Stimulated activated CD8-positive, alpha-beta memory T cell treated with anti-CD3 and anti-CD28 coated beads, Interleukin-15, amount 100 ng/mL, for 24 hours (primary cell): Measurements from ENCODE around the gene TMEM132A.
"Not testable (repeated sequence)": the region's sequence is repeated elsewhere in the genome, so short reads cannot be mapped to it uniquely, and the experiment has no call there.

Experiments
- DNase-seq: peaks from one replicate; pipeline ENCODE4 v3.0.0-alpha.2; 2020; ENCODE audit warnings: low read depth

TMEM132A gene

DNA sequence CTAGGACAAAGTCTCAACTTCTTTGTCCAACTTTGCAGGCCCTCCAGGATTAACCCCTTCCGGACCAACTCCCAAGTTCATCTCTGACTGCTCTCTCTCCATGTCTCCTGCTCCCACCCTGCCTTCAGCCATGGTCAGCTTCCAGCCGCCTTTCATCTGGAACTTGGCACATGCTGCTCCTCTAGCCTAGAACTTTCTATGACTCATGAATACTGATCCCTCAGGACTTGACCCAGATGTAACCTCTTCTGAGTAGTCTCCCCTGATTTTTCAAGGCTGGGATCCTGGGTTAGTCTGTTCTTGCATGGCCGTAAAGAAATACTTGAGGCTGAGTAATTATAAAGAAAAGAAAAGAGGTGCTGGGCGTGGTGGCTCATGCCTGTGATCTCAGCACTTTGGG, 32.9 kb downstream of the TMEM132A start:
- no peak for DNase-seq

DNA sequence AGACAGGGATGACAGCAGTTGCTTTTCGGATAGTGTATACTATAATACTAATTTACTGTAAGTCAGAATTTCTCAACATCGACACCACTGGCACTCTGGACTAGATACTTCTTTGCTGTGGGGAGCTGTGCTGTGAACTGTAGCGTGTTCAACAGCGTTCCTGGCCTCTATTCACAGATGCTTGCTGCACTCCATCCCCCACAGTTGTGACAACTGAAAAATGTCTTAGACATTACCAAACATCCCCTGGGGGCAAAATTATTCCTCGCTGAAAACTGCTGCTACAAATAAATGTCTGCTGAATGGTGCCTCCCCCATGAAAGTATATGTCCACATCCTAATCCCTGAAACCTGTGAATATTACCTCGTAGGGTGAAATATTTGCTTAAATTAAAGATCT, 35.2 kb downstream of the TMEM132A start:
- DNase-seq: no peak

DNA sequence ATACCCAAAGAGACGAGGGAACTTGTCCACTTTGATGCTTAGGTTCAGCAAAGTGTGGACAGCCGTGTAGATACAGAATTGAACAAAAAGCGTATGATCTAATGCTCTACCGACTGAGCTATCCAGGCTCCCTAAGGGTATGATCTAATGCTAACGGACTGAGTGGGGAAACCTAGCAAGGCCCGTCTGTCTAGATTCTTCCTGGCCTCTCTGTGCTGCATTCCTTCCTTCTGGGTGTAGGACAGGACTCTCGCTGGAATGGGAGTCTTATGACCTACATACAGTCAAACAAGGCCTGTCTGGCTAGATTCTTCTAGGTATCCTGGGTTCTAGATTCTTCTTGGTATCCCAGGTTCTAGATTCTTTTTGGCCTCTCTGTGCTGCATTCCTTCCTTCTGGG, 36.1 kb downstream of the TMEM132A start:
- DNase-seq: no peak

DNA sequence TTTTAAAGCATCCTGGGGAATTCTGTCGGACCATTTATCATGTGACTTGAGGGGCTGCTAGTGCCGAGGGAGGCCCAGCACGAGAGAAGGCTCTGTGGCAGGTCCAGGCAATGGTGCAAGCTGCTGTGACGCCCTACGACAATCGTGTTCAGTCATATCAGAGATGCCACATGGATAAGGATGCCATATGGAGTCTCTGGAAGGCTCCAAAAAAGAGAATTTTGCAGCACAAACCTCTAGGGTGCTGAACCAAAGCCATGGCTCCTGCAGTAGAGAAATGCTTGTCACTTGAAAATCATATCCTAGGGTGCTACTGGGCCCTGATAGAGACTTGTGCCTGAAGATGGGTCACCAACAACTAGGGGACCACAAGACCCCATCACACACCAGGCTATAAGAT, 40.5 kb downstream of the TMEM132A start:
- DNase-seq: no peak

DNA sequence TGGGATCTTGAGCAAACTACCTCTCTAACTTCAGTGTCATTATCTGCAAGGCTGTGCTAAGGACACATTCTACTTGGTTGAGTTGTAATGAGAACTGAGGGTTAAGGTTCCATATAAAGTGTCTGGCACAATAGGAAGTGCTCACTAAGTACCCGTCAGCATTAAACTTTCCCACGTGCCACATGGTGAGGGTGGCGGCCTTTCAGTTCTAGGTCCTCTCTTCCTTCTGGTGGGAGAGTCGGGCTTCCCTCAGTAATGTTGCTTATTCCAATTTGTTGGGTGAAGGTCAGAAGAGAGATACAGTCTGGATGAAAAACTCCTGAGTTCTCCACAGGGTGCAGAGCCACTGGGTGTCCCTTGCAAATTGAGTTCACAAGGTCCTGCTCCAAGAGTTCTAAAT, 42.6 kb downstream of the TMEM132A start:
- no peak for DNase-seq

DNA sequence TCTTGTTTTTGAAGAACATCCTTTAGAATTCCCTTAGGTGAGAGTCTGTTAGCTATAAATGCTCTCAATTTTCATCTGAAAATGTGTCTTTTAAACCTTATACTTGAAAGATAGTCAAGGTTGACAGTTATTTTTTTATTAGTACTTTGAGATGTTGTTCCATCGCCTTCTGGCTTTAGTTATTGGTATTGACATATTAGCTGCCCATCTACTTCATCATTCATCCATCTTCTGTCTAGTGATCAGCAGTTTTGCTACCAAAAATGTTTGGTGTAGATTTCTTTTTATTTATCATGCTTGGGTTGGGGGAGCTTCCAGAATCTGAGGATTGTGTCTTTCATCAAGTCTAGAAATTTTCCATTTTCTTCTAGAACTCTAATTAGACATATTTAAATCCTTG, 44.0 kb downstream of the TMEM132A start:
- no peak for DNase-seq

DNA sequence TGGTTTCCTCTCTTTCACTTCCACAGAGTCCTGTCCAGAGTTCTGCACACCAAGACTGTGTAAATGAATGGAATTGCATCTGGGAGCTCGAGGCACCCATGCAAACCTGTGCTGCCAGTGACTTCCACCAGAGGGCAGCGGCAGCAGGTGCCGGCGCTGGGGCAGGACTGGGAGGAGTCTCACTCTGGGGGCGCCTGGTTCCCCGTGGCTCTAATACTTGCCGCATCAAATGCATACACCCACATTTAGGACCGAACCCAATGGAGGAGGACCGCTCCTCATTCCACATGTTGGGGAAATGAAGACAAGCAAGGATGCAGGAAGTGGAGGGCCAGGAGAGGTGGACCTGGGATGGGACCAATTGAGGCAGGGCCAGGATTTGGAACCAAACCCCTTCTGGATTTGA, 46.1 kb downstream of the TMEM132A start:
- DNase-seq: peak; percentile 62

DNA sequence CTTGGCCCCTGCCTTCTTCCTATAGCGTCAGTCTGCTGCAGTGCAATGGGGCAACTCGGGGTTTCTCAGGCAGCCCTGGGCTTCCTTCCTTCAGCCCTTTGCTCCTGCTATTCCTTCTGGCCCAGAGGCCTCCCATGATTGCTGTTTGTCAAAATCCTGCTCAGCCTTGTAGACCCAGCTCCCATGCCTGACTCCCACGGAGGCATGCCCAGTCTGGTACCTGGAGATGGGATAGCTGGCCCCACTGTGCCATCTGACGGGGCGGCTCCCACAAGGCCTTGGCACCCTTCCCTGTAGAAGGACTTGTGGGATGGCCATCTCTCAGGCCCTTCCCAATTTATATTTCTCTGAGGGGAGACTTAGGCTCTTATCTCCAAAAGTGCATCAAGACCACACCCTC, 46.6 kb downstream of the TMEM132A start:
- no peak for DNase-seq

DNA sequence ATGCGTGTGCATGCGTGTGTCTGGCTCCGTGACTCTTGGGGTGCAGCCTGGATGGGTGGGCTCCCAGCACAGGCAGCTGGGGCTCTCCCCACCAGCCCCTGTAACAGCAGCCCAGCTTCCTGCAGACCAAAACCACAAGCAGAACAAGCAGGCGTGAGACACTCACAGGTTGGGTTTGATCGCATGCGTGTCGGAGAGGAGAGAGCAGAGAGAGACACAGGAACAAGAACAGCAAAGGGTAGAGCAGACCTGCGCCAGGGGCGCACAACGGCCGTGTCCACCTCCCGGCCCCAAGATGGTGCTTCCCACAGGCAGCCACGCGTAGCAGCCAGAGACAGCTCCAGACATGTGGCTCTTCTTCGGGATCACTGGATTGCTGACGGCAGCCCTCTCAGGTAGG, 47.3 kb downstream of the TMEM132A start, which contains the start of gene CD6:
Gene CD6, plus strand, starts transcription at position 161 of the 400 bp plus-strand sequence. Its CDS starts 186 bp downstream, at position 347.
- no peak for DNase-seq

DNA sequence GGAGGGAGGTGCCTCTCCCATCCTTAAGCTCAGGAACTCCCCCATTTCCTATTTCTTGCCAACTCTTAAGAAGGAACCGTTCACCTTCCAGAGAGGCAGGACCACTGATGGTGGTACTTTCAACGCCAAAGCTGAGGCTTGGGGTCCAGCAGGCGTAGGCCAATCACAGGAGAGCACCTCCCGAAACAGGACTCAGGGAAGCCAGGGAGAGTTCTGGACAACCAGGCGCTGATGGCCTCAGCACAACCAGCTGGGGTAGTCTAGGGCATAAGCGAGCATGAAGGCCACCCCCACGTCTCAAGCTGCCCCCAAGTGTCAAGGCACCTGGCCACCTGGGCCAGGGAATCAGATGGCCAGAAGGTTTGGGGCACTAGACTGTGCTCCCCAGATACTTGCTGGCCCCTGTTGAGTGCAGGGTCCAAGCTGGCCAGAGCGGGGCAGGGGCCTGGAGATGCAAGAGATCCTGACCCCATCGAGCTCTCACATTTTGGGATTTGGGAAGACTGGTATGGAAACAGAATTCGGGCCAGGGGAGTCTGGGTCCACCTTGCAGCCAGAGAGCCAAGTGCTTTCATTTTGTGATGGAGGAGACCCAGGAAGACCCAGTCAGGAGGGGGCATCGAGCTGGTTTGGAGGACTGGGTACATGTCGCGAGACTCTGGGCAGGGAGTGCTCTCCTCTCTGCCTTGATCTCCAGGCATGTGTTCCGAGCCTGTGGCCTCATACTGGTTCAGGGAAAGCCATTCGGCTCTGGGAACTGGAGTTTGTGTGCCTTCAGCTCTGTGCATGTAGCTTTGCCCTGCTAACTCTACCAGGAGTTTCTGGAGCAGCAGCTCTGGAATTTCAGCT, 48.1 kb downstream of the TMEM132A start:
- no peak for DNase-seq

DNA sequence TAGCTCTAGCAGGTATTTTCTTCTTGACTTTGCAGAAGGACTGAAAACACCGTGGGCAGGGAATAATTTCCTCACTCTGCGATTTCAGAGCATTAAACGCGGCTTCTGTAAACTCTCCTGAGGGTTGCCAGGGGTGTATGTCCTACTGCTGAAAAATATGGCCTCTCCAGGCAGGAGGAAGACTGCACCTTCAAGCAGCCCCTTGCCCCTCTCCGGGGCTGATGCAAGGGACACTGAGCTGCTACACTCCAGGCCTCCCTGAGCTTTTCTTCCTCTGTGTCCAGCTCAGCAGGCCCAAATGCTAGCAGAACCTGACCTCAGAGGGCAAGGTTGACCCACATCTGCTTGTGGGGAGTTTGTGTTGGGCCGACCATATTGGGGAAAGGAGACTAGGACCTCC, 49.4 kb downstream of the TMEM132A start:
- DNase-seq: no peak

DNA sequence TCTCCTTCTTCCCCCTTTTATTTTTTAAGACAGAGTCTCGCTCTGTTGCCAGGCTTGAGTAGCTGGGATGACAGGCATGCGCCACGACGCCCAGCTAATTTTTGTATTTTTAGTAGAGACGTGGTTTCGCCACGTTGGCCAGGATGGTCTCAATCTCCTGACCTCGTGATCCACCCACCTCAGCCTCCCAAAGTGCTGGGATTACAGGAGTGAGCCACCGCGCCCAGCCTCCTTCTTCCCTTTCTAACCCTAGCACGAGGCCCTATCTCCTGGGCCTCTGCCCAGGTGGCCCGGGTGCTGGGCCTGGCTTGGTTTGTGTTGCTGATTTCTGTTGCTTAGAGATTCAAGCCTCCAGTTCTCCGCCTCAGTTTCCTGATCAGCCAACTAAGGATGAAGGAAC, 50.1 kb downstream of the TMEM132A start:
- DNase-seq: not testable (repeated sequence)

DNA sequence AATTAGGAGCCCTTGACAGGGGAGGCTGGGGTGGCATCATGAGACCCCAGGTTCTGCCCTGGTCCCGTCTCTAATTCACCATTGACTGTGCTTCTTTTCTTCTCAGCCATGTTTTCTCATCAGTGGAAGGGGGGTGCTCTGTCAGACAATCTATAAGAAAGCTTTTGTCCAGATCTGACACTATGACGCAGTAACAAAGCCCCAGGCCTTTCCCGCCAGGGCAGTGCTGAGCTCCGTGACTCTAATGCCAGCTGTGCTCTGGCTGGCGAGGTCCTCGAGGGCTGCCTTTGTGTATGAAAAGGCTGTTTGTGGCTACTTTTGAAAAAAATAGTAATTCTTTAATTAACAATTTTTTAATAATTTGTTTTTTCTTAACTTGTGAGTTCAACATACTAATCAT, 50.5 kb downstream of the TMEM132A start:
- DNase-seq: no peak

DNA sequence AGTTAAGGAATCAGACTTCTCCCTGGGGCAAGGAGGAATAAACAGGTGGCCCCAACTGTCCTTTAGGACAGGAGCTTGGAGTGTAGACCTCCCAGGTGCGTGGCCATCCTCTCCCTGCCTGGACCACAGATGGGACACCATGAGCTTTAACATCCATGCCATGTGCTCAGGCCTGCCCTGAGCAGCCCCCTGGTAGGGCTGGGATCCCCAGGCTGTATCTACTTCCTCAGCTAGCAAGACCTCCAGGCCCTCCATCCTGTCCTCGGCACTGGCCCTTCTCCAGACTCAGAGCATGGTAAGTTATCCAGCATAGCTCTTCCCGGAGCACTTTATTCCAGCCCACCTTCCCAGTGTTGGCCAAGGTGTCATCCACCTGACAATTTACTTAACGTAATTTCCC, 53.0 kb downstream of the TMEM132A start:
- no peak for DNase-seq

DNA sequence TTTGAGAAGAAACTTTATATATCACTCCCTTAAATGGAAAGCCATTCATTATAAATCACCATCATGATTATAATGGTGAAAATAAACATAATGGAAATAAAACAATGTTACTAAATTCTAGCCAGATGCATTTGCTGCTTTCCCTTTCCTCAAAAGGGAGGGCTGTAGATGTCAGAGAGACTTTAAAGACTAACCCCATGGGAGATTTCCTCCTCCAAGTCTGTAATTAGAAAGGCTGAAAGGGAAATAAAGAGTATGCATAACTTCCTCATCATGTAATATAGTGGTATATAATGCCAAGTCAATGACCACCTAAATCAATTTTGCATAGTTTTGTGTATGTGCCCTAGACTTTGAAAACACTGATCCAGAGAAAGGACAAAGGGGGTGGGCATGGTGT, 53.6 kb downstream of the TMEM132A start:
- no peak for DNase-seq

DNA sequence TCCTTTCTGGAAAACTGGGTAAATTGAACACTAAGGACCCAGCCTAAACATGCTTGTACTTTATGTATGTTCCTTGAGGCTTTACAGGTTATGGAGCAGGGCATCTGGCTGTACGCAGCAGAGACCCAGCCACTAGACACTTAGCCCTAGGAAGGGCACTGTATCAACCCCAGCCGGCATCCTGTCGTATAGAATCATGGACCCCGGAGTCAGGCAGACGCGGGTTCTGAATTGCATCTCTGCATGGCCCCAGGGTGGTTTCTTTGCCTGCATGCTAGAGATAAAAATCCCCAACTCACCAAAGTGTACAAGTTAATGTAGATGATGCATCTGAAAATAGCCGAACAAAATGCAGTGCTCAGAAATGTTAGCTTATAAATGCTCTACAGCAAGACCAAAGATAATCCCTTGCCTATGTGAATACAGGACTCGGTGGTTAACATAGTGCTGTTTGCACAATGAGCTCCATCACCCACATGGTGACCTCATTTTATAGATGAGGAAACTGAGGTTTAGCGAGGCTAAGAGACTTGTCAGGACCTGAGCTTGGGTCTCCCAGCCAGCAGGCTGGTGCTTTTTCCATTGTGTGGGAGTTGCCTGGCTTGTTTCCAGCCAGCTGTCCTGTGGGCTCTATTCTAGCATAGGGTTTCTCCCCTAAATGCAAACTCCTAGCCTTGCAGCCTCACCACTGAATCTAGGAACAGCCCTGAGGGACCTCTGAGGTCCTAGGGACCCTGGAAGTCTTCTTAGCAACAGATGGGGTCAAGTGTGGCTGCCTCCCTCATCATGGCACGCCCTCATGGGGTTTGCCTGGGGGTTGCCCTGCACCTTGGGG, 54.5 kb downstream of the TMEM132A start:
- peak; percentile 51 for DNase-seq

DNA sequence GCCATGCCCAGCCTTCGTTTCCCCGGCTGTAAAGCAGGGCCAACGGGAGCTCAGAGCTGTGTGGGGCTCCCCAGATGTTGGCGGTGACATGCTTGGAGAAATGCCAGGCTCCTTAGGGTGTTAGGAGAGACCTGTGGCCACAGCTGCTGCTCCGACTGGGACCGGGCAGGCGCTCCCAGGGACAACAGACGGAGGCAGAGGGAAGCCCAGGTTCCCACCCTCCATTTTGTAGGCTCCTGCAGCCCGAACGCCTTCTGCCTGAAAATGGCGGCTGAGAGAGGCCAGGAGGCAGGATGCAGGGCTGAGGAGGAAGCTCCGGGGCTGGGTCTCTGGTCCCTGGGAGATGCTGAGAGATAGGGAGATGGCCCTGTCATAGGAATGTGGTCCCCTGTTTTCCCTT, 57.3 kb downstream of the TMEM132A start:
- no peak for DNase-seq

DNA sequence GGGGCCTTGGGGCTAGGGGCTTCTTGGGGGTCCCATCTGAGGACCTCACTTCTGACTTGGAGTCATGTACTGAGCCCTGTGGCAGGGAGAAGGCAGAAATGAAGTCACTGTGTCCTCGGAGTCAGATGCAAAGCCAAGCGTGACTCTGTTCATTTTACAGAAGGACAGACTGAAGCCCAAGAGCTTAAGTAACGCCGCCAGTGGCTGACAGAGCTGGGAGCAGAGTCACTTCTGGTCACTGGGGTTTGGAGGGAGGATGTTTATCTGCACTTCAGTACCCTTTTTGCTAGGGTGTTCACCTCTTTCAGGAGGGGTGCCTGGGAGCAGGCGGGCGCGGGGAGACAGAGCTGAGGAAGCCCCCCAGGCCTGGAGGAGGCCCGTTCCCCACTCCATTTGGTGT, 57.9 kb downstream of the TMEM132A start:
- DNase-seq: no peak

DNA sequence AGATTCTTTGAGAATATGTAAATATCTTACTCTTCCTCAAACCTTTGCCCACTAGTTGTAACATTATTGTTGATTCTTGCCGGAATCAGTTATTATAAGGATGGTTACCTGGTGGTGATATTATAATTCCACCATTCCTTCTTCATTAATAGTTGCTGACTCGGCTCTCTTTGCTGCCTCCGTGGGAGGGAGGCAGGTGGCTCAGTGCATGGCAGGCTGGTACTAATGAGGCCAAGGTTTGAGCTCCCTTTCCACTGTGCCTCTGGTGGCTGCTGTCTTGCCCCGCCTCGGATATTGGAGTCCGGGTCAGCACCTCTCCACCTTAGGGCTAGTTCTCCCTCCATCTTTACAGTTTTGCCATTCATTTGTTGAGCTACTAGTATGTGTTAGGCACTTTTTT, 59.9 kb downstream of the TMEM132A start:
- DNase-seq: no peak

DNA sequence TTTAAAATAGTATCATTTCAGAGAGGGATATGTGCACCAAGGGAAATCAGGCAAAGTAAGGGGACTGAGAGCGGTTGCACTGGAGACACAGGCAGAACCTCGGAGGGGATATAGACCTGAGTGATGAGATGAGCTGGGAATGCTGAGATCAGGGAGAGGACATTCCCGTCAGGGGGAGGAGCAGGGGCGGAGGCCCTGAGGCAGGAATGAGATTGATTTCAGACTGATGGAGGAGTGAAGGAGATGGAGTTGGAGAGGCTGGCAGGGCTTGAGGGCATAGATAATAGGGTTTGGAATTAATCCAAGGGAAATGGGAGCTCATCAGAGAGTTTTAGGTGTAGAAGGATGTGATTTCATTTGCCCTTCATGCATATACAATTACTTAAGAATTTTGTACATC, 60.4 kb downstream of the TMEM132A start:
- DNase-seq: no peak

DNA sequence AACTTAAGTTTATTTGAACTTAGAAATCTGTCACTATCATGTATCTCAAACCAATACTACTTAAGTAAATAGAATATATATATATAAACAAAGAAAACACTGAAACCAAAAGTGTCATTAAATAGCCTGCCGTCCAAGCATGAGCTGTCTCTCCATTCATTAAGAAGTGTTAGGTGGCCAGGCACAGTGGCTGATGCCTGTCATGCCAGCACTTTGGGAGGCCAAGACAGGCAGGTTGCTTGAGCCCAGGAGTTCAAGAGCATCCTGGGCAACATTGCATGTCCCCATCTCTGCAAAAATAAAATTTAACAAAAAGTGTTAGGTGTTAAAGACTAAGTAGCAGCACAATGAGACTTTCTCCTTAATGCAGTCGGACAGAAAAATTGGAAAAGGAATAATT, 61.2 kb downstream of the TMEM132A start:
- no peak for DNase-seq

DNA sequence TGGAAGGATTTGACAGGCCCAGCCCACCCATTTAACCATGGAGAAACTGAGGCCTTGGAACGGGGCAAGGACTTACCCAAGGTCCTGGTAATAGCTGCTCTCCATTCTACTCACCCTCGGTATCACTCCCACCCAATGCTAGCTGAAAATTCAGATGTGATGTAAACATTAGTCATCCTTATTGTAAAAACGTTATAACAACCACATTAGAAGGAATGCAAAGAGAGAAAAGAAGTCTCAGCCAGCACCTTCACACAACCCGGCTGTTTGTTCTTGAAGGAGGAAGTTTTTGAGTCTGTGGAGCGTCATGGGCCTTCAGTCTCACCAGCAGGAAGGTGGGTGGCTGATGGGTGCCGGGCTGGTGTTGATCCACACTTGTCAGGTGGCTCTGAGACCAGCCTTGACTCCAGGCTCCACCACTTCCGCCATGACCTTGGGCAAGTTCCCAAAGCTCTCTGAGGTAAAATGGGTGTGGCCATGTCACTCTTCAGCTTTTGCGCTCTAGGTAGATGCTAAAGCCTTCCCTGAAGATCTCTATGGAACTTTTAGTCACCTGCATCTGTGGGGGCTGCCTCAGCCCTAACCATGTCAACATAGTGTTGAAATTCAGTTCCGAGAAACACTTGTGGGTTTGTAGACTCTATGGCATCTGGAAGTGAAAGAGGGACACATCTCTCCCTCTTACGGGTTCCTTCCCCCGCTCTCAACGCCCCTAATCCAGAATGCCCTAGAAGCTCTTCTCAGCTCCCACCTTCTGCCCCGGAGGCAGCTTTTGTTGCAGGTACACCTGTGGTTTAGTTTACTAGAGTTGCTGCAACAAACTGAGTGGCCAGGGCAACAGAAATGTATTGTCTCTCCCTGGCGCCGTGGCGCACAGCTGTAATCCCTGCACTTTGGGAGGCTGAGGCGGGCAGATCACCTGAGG, 62.0 kb downstream of the TMEM132A start:
- peak; percentile 49 for DNase-seq
